Embryonic facial prominence (tissue), 1 donor: ENCODE results near the gene SLC22A1.

Experiments used
- DNase-seq: peaks from one replicate; pipeline ENCODE4 v3.0.0-alpha.2; 2016; ENCODE audit errors: extremely low spot score

SLC22A1 gene

DNA sequence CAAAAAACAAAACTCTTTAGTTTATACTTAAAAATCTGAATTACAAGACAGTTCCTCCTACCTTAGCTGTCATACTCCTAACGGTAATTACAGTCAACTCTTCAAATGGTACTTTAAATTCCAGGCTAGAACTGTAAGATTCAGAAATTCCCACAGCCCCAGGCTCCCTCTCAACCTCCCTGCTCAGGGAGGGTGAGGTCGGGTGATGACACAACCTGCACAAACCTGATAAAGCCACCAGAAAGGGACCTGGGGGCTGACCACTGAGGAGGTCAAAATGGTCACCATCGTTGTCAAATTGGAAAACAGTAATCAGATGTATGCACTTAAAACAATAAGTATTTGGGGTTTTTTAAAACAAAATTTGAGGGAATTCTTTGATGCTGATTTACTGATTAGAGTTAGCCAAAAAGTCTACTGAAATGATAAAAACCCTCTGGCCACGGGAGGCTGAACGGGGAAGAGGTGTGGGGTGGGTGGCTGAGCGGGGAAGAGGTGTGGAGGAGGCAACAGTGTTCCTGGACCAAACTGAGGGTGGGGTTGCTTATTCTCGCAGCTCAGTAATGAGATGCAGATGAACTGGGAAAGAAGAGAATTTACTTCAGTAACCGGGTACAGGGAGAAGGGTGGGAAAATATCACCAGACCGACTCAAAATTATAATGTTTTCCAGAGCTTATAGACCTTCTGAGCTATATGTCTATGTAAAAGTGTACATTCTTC lies 52.4 kb downstream of the SLC22A1 start:
- no peak for DNase-seq

DNA sequence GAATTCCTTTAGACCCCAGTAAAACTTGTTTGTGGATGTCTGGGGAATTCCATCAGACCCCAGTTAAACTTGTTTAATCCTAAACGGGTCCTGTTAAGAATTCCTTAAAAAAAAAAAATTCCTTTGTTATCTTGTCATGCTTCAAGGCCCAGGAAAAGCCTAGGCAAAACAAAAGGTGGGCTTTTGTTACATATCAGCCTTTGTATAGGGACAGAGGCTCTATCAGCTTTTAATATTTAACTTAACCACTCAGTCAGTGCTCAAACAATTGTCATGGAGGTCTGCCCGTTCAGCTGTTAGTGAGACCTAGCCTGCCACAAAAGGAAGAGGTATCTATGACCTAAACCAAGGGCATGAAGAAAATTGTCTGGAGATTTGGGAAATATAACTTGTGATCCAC lies 53.1 kb downstream of the SLC22A1 start:
- no peak for DNase-seq

DNA sequence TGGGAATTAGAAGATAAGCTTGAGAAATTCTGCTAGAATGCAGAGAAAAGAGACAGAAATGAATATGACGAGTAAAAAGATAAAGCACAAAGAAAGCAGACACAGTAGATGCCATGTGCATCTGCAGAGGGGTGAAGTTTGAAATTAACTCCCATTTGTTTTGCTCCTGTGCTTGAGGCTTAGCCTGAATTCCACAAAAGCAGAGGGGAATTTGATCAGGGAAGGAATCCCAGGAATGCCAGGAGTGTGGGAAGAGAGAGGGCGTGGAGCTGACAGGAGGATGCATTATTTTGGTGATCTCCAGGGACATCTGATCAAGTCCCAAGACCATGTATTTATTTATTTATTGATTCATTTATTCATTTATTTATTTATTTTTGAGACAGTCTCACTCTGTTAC lies 55.6 kb downstream of the SLC22A1 start:
- no peak for DNase-seq

DNA sequence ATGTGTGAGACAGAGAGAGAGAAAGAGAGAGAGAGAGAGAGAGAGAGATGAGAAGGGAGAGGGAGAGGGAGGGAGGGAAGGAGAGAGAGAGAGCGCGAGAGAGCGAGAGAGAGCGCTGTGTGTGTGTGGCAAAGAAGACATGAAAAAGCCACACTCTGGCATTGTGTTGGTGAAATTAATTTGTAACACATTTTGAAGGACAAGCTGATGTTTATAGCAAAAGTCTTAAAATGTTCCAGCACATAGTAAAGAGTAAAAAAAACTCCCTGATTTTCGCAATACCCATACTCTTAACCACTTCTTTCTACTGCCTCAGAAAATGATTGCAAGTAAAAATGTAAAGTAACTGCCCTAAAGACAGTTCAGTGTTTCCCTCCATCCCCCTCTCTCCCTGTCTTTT lies 56.7 kb downstream of the SLC22A1 start:
- no peak for DNase-seq

DNA sequence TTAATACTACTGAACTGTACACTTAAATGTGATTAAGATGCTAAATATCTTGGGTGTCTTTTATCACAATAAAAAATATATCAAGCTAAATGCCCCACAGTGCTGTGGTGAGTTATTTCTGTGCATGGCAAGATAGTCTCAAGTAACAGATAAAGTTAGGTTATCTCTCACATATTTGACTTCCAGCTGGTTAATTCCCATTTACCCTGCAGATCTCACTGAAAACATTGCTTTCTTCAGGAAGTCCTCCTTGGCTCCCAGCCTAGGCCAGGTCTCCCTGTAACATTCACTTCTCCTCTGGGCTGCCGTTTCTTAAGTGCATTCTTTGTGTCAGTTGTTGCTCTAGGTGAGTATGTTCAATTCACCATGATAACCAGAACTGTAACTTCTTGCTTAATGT lies 59.1 kb downstream of the SLC22A1 start:
- DNase-seq: no peak

GRCh38 chr6:160188773-160189172 lies 67.2 kb downstream of the SLC22A1 start:
- no peak for DNase-seq

- DNase-seq: no peak
Measured at GRCh38 chr6:160190081-160190480, 68.5 kb downstream of the SLC22A1 start.

- no peak for DNase-seq
Measured at GRCh38 chr6:160190973-160191372, 69.4 kb downstream of the SLC22A1 start.

- DNase-seq: no peak
Measured at GRCh38 chr6:160192840-160193239, 71.2 kb downstream of the SLC22A1 start.

DNA sequence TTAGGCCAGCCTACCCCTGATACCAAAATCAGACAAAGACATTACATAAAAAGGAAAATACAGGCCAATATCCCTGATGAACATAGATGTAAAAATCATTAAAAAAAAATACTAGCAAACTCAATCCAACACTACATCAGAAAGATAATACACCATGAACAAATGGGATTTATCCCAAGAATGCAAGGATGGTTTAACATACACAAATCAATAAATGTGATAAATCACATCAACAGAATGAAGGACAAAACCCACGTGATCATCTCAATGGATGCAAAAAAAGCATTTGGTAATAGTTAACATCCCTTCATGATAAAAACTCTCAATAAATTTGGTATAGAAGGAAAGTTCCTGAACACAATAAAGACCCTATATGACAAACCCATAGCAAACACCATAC lies 73.2 kb downstream of the SLC22A1 start:
- DNase-seq: no peak

DNA sequence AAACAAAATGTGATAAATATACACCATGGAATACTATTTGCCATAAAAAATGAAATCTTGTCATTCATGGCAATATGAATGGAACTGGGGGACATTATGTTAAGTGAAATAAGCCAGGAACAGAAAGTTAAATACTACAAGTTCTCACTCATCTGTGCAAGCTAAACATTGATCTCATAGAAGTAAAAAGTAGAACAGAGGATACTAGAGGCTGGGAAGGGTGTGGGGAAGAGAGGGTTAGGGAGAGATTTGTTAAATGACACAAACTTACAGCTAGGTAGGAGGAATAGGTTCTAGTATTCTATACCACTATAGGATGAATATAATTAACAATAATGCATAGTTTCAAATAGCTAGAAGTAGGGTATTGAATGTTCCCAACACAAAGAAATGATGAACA lies 76.0 kb downstream of the SLC22A1 start:
- DNase-seq: no peak

- no peak for DNase-seq
Measured at GRCh38 chr6:160198606-160199211, 77.1 kb downstream of the SLC22A1 start.

- no peak for DNase-seq
Measured at GRCh38 chr6:160201061-160201460, 79.4 kb downstream of the SLC22A1 start.

DNA sequence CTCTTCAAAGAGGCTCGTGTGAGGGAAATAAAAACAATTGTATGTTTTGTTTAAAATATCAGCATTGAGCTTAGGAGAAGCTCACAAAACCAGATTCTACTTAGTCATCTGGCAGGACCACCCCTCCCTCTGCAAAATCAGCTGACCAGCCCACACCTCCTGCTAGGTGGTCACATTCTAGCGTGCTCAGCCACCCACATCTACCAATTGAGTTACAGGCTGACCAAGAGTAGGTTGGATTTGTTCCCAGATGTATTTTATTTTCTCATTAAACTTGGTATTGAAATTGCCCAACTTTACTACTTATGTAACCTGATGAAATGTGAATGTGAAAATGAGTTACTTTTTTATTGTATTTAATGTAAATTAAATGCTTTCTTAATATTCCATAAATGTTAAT lies 80.8 kb downstream of the SLC22A1 start:
- no peak for DNase-seq

GRCh38 chr6:160203076-160203475 lies 81.5 kb downstream of the SLC22A1 start:
- no peak for DNase-seq

- DNase-seq: no peak
Measured at GRCh38 chr6:160203522-160203921, 81.9 kb downstream of the SLC22A1 start.

DNA sequence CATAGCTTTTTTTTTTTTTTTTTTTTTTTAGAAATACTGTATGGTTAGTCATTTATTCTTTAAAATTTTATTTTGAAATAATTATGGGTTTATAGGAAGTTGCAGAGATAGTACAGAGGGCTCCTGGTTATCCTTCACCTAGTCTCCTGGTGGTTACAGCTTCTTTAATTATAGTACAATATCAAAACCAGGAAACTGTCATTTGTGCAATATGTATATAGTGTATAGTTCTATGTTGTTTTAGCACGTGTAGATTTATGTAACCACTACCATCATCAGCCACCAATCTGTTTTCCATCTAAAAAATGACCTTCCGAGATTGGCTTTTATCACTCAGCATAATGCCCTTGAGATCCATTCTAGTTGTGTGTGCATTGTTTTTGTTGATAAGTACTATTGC lies 82.3 kb downstream of the SLC22A1 start:
- DNase-seq: no peak

- DNase-seq: no peak
Measured at GRCh38 chr6:160204710-160205109, 83.1 kb downstream of the SLC22A1 start.

GRCh38 chr6:160207618-160208017 lies 86.0 kb downstream of the SLC22A1 start:
- no peak for DNase-seq
